ENCODE measurements around the gene UEVLD.

Gene UEVLD

DNA sequence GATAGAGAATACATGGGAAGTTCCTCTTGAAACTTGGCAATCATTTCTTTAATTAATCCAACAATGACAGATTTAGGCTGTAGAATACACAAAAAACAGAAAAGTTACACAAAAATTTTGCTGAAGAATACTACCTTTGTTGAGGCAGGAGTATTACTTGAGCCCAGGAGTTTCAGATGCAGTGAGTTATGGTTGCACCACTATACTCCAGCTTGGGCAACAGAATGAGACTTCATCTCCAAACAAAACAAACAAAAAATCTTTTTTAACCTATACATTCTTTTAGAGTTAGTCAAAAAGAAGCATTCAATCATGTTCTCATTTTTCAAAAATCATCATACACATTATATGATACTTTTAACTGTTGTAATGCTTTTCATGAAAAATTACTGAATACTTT is 22.1 kb downstream of the UEVLD start:
- Histone ChIP-seq H2AFZ (ENCODE audit: low read length) (no peak overlapping the region), H3K9me3 (ENCODE audit: insufficient read depth, low read depth, low read length) (no peaks in the 10 kb centered on the region), H3F3A (ENCODE audit: low read depth) (no peaks in the 10 kb centered on the region), H3K4me2 (ENCODE audit: low read depth, low read length, poor library complexity, severe bottlenecking) (no peak overlapping the region), H3K9me2 (replicated peaks; ENCODE audit: low read depth, low read length) (no peaks in the 10 kb centered on the region), H3K27me3 (ENCODE audit: insufficient read depth, low read length, poor library complexity, severe bottlenecking) (no peaks in the 10 kb centered on the region), H4K20me1 (ENCODE audit: insufficient read depth, low read length, poor library complexity, severe bottlenecking) (no peaks in the 10 kb centered on the region), H3K79me2 (ENCODE audit: insufficient read depth, low read length) (no peaks in the 10 kb centered on the region), H3K9ac (ENCODE audit: low read depth, low read length, poor library complexity, severe bottlenecking) (no peak overlapping the region), H3K4me3 (ENCODE audit: low read length, poor library complexity, severe bottlenecking) (no peak overlapping the region), H3K4me1 (ENCODE audit: insufficient read depth, low read length, poor library complexity, severe bottlenecking) (no peaks in the 10 kb centered on the region), H3K36me3 (ENCODE audit: insufficient read depth, low read length) (no peaks in the 10 kb centered on the region)
- TF ChIP-seq EZH2phosphoT487 (IDR thresholded peaks at IDR 0.05; ENCODE audit: borderline replicate concordance), result no peak
- TF ChIP-seq, protein P1, sequence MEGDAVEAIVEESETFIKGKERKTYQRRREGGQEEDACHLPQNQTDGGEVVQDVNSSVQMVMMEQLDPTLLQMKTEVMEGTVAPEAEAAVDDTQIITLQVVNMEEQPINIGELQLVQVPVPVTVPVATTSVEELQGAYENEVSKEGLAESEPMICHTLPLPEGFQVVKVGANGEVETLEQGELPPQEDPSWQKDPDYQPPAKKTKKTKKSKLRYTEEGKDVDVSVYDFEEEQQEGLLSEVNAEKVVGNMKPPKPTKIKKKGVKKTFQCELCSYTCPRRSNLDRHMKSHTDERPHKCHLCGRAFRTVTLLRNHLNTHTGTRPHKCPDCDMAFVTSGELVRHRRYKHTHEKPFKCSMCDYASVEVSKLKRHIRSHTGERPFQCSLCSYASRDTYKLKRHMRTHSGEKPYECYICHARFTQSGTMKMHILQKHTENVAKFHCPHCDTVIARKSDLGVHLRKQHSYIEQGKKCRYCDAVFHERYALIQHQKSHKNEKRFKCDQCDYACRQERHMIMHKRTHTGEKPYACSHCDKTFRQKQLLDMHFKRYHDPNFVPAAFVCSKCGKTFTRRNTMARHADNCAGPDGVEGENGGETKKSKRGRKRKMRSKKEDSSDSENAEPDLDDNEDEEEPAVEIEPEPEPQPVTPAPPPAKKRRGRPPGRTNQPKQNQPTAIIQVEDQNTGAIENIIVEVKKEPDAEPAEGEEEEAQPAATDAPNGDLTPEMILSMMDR (conservative IDR thresholded peaks at IDR 0.05; ENCODE audit: low read length), result no peak

DNA sequence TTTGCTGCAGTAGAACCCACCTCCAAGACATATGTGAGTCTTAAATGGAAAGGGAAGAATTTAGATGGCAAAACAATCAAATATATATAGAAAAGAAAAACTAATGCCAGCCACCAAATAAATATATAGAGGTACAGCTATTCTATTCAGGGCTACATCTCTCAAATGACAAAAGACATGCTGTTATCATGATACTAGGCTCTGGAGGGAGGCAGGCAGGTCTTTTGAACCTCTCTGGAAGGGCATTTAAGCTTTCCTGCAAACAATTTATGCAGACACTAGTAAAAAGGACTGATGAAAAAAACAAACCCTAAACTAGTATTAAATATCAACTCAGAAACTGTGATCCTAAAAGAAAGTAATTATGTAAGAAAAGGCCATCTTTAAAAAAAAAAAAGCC is 24.4 kb downstream of the UEVLD start:
- TF ChIP-seq, protein P1 (conservative IDR thresholded peaks at IDR 0.05; ENCODE audit: low read length), result no peak
- H3K4me1 ChIP-seq (ENCODE audit: insufficient read depth, low read length, poor library complexity, severe bottlenecking), result no peaks in the 10 kb centered on the region
- H3K9ac ChIP-seq (ENCODE audit: low read depth, low read length, poor library complexity, severe bottlenecking), result no peak overlapping the region
- no peaks in the 10 kb centered on the region for H4K20me1 ChIP-seq (ENCODE audit: insufficient read depth, low read length, poor library complexity, severe bottlenecking)
- H3K9me2 ChIP-seq (replicated peaks; ENCODE audit: low read depth, low read length), result no peaks in the 10 kb centered on the region
- H3K9me3 ChIP-seq (ENCODE audit: insufficient read depth, low read depth, low read length), result no peaks in the 10 kb centered on the region
- H3K36me3 ChIP-seq (ENCODE audit: insufficient read depth, low read length), result no peaks in the 10 kb centered on the region
- H3K79me2 ChIP-seq (ENCODE audit: insufficient read depth, low read length), result no peaks in the 10 kb centered on the region
- H3K4me3 ChIP-seq (ENCODE audit: low read length, poor library complexity, severe bottlenecking), result no peak overlapping the region
- H3K4me2 ChIP-seq (ENCODE audit: low read depth, low read length, poor library complexity, severe bottlenecking), result no peak overlapping the region
- H3K27me3 ChIP-seq (ENCODE audit: insufficient read depth, low read length, poor library complexity, severe bottlenecking), result no peaks in the 10 kb centered on the region
- no peak overlapping the region for H2AFZ ChIP-seq (ENCODE audit: low read length)
- H3F3A ChIP-seq (ENCODE audit: low read depth), result no peaks in the 10 kb centered on the region

DNA sequence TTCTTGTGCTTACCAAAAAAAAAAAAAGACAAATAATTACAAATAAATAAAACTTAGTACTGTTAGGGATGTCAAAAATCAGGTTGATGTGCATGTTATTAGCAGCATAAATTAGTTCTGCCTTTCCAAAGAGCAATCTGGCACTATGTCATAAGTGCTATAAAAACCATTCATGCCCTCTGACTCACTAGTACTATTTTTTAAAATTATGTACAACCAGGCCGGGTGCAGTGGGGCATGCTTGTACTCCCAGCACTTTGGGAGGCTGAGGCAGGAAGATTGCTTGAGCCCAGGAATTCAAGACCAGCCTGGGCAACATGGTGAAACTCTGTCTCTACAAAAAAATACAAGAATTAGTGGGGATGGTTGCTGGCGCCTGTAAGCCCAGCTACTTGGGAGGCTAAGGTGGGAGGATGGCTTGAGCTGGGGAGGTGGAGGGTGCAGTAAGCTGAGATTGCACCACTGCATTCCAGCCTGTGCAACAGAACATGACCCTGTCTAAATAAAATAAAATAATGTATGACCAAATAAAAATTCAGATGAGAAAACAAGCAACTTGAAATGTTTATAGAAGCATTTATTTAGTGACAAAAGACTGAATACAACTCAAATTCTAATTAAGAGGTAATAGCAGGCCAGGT is 25.3 kb downstream of the UEVLD start:
- H3K4me2 ChIP-seq (ENCODE audit: low read depth, low read length, poor library complexity, severe bottlenecking), result no peak overlapping the region
- TF ChIP-seq, protein P1 (conservative IDR thresholded peaks at IDR 0.05; ENCODE audit: low read length), result no peak
- TF ChIP-seq EZH2phosphoT487 (IDR thresholded peaks at IDR 0.05; ENCODE audit: borderline replicate concordance), result no peak
- H3K36me3 ChIP-seq (ENCODE audit: insufficient read depth, low read length), result no peaks in the 10 kb centered on the region
- H3K79me2 ChIP-seq (ENCODE audit: insufficient read depth, low read length), result no peaks in the 10 kb centered on the region
- H3K9me3 ChIP-seq (ENCODE audit: insufficient read depth, low read depth, low read length), result no peaks in the 10 kb centered on the region
- H3K4me1 ChIP-seq (ENCODE audit: insufficient read depth, low read length, poor library complexity, severe bottlenecking), result no peaks in the 10 kb centered on the region
- H3K9ac ChIP-seq (ENCODE audit: low read depth, low read length, poor library complexity, severe bottlenecking), result no peak overlapping the region
- H3F3A ChIP-seq (ENCODE audit: low read depth), result no peaks in the 10 kb centered on the region
- H4K20me1 ChIP-seq (ENCODE audit: insufficient read depth, low read length, poor library complexity, severe bottlenecking), result no peaks in the 10 kb centered on the region
- H3K27me3 ChIP-seq (ENCODE audit: insufficient read depth, low read length, poor library complexity, severe bottlenecking), result no peaks in the 10 kb centered on the region
- no peak overlapping the region for H2AFZ ChIP-seq (ENCODE audit: low read length)
- no peak overlapping the region for H3K4me3 ChIP-seq (ENCODE audit: low read length, poor library complexity, severe bottlenecking)
- no peaks in the 10 kb centered on the region for H3K9me2 ChIP-seq (replicated peaks; ENCODE audit: low read depth, low read length)

Data from Loucy (cell line).